Stimulated activated CD4-positive, alpha-beta T cell treated with anti-CD3 and anti-CD28 coated beads, Interleukin-4, amount 100 ng/mL, for 4 hours (primary cell): ENCODE results near the gene TYMS.

Experiments used
- DNase-seq, 2 experiments: peaks; one replicate each; pipeline ENCODE4 v3.0.0-alpha.2; 2020

The TYMS gene

GRCh38 chr18:647304-647703 is 10.1 kb upstream of the TYMS start:
- no peak for DNase-seq

- no peak for DNase-seq
Observed at GRCh38 chr18:649341-649740, 8.1 kb upstream of the TYMS start.

GRCh38 chr18:650428-650858 is 7.0 kb upstream of the TYMS start:
- no peak for DNase-seq

GRCh38 chr18:652131-652530 is 5.3 kb upstream of the TYMS start:
- DNase-seq: no peak

GRCh38 chr18:653512-653911 is 3.9 kb upstream of the TYMS start:
- no peak for DNase-seq

- DNase-seq: no peak
Observed at GRCh38 chr18:654601-655000, 2.9 kb upstream of the TYMS start.

- no peak for DNase-seq
Observed at GRCh38 chr18:655445-655844, 2.0 kb upstream of the TYMS start.

- peak; percentile 49 to 54 for DNase-seq
Observed at GRCh38 chr18:658001-658946, 821 bp downstream of the TYMS start.

GRCh38 chr18:658947-659533 is 1.6 kb downstream of the TYMS start:
- no peak for DNase-seq

GRCh38 chr18:659597-659996 is 2.1 kb downstream of the TYMS start:
- DNase-seq: no peak

GRCh38 chr18:662197-662596 is 4.7 kb downstream of the TYMS start:
- no peak for DNase-seq

GRCh38 chr18:666177-666576 is 8.7 kb downstream of the TYMS start:
- DNase-seq: no peak

- DNase-seq: no peak
Observed at GRCh38 chr18:666628-667027, 9.2 kb downstream of the TYMS start.

GRCh38 chr18:668260-668659 is 10.8 kb downstream of the TYMS start:
- DNase-seq: no peak

GRCh38 chr18:669077-669476 is 11.6 kb downstream of the TYMS start:
- DNase-seq: no peak

GRCh38 chr18:670522-670921 is 13.1 kb downstream of the TYMS start:
- no peak for DNase-seq

GRCh38 chr18:671405-671804 is 14.0 kb downstream of the TYMS start:
- DNase-seq: no peak

- DNase-seq: no peak
Observed at GRCh38 chr18:673317-673716, 15.9 kb downstream of the TYMS start.

- no peak for DNase-seq
Observed at GRCh38 chr18:673769-674168, 16.3 kb downstream of the TYMS start.

GRCh38 chr18:675307-675706 is 17.9 kb downstream of the TYMS start:
- DNase-seq: no peak

GRCh38 chr18:676069-676468 is 18.6 kb downstream of the TYMS start:
- no peak for DNase-seq

GRCh38 chr18:676736-677135 is 19.3 kb downstream of the TYMS start:
- DNase-seq: no peak

GRCh38 chr18:677145-677544 is 19.7 kb downstream of the TYMS start:
- no peak for DNase-seq

GRCh38 chr18:677951-678381 is 20.5 kb downstream of the TYMS start:
- no peak for DNase-seq
